BE2C (cell line): ENCODE results near the gene UTP15.

ENCODE experiments used
- DNase-seq: peaks from one replicate; pipeline ENCODE4 v3.0.0-alpha.2; 2020
- H3K27me3 ChIP-seq: fragments of 250-450 bp; sonication (Bioruptor Pico); 2 replicates; pipeline ENCODE4 v1.5.1; 2020; ENCODE audit warnings: mild to moderate bottlenecking
- H3K36me3 ChIP-seq: fragments of 250-450 bp; sonication (Bioruptor Pico); 2 replicates; pipeline ENCODE4 v1.5.1; 2020; ENCODE audit warnings: mild to moderate bottlenecking
- H3K4me1 ChIP-seq: fragments of 250-450 bp; sonication (Bioruptor Pico); 2 replicates; pipeline ENCODE4 v1.5.1; 2020
- H3K4me3 ChIP-seq: 2 replicates; pipeline ENCODE4 v1.5.1; 2011; ENCODE audit warnings: low read depth, low read length
- H3K9me3 ChIP-seq: fragments of 250-450 bp; sonication (Bioruptor Pico); 2 replicates; pipeline ENCODE4 v1.5.1; 2020
- CTCF ChIP-seq: IDR thresholded peaks from 2 replicates; pipeline ENCODE4 v1.5.1; 2012; ENCODE audit warnings: mild to moderate bottlenecking, low read depth, low read length

Gene UTP15

DNA sequence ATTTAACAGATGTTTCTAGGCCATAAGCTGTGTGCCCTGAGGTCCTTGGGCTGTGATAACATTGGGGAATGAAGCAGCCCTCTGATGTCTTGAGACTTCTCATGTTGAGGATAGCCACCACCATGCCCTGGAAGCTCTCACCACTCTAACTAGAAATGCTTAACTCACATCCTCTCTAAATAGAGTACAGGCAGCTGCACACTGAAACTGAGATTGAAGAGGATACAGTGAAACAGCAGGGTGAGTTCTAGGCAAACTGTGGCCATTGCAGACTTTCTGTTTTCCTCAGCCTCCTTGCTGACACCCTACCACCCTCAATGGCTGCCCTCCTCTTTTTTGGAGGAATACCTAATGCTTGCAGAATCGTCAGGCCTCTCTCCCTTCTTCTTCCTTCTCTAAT is 22.4 kb downstream of the UTP15 start:
- DNase-seq: no peak
- Histone ChIP-seq H3K4me1 (peaks cover 12% of the 10 kb centered on the region), H3K9me3 (no peaks in the 10 kb centered on the region), H3K27me3 (no peaks in the 10 kb centered on the region), H3K36me3 (peaks cover 8% of the 10 kb centered on the region), H3K4me3 (no peak overlapping the region)
- no peak for TF ChIP-seq CTCF

GRCh38 chr5:73591102-73591695 is 25.7 kb downstream of the UTP15 start:
- peak; percentile 69 for DNase-seq
- Histone ChIP-seq H3K27me3 (no peaks in the 10 kb centered on the region), H3K4me3 (no peak overlapping the region), H3K4me1 (peaks cover 12% of the 10 kb centered on the region), H3K9me3 (no peaks in the 10 kb centered on the region), H3K36me3 (no peaks in the 10 kb centered on the region; the same call in 1 of the 2 replicates)
- peak; percentile 84 for TF ChIP-seq CTCF

GRCh38 chr5:73591698-73592501 is 26.4 kb downstream of the UTP15 start:
- Histone ChIP-seq H3K27me3 (no peaks in the 10 kb centered on the region), H3K36me3 (no peaks in the 10 kb centered on the region; the same call in 1 of the 2 replicates), H3K9me3 (no peaks in the 10 kb centered on the region), H3K4me1 (peaks cover 12% of the 10 kb centered on the region), H3K4me3 (no peak overlapping the region)
- DNase-seq: peak; percentile 73
- no peak for TF ChIP-seq CTCF

GRCh38 chr5:73592551-73592950 is 27.0 kb downstream of the UTP15 start:
- Histone ChIP-seq H3K27me3 (no peaks in the 10 kb centered on the region), H3K4me3 (no peak overlapping the region), H3K9me3 (no peaks in the 10 kb centered on the region), H3K4me1 (peaks cover 12% of the 10 kb centered on the region), H3K36me3 (no peaks in the 10 kb centered on the region; the same call in 1 of the 2 replicates)
- DNase-seq: no peak
- no peak for TF ChIP-seq CTCF

DNA sequence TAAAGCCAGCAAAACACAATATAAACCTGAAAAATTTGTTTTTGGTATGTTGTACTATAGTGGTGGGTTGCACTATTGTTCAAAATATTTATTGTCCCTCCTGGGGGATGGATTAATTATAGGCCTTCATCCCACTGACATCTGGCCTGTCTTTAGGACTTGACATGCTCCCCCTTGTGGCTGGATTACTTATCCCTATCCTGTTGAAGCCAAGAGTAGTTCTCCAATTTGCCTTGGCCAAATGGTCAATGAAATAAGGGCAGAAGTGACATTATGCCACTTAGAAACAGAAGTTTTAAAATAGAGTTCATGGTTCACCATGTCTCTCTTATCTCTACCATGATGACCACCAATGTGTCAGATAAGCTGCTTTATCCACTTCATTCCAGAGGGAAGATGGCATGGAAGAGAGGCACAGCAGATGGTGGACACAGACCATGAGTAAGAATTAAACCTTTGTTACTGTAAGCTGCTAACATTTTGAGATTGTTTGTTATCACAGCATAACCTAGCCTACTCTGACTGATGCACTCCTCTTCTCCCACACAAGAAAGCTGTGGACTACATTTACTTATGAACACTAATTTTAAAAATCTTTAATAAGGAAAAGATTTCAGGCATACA is 31.3 kb downstream of the UTP15 start:
- no peaks in the 10 kb centered on the region for H3K27me3 ChIP-seq
- no peak overlapping the region for H3K4me3 ChIP-seq
- no peaks in the 10 kb centered on the region for H3K9me3 ChIP-seq
- DNase-seq: peak; percentile 65
- H3K4me1 ChIP-seq: peaks cover 6% of the 10 kb centered on the region
- H3K36me3 ChIP-seq: no peaks in the 10 kb centered on the region
- peak; percentile 90 for TF ChIP-seq CTCF
